K562 (cell line): ENCODE data around the gene TMEM39B. TPM values are rescaled to one million over a fixed set of nuclear protein-coding genes. Genes with fewer than 3 reads are reported as not detected.
A peak's percentile ranks its signal among the peaks of the same experiment; 100 is the strongest.

Experiments used
- CBX3 ChIP-seq, 2 experiments: IDR thresholded peaks; 1 replicate in 1 of 2; 2 replicates in 1 of 2; pipeline ENCODE4 v1.6.1; 2012; ENCODE audit warnings: inconsistent platforms in 2 of 2, low read length in 2 of 2, borderline replicate concordance in 1 of 2, control low read depth in 1 of 2
- DDX20 ChIP-seq: fragments of 450-650 bp; IDR thresholded peaks from 2 replicates; pipeline ENCODE4 v1.6.1; 2016; ENCODE audit warnings: missing genetic modification characterization, low read depth, mild to moderate bottlenecking, missing compliant biosample characterization, moderate library complexity
- DMBX1 ChIP-seq: fragments of 250-450 bp; sonication (Bioruptor Pico); IDR thresholded peaks from 2 replicates; pipeline ENCODE4 v1.8.0; 2022; ENCODE audit warnings: inconsistent platforms, mild to moderate bottlenecking, moderate library complexity, borderline replicate concordance
- EZH2 ChIP-seq: IDR thresholded peaks from 2 replicates; pipeline ENCODE4 v1.6.1; 2012; ENCODE audit warnings: low read depth, mild to moderate bottlenecking, inconsistent platforms, low read length, borderline replicate concordance
- FOXJ2 ChIP-seq: fragments of 200-800 bp; sonication (Bioruptor generic); IDR thresholded peaks from 2 replicates; pipeline ENCODE4 v1.6.1; 2016; ENCODE audit warnings: missing genetic modification characterization, missing compliant biosample characterization
- HMG20A ChIP-seq: fragments of 450-650 bp; formaldehyde crosslinking; conservative IDR thresholded peaks from 2 replicates; pipeline ENCODE4 v1.4.0; 2020; ENCODE audit warnings: mild to moderate bottlenecking, mixed read lengths
- HMG20B ChIP-seq: fragments of 250-450 bp; sonication (Bioruptor Pico); IDR thresholded peaks from 2 replicates; pipeline ENCODE4 v1.5.0; 2021; ENCODE audit warnings: mild to moderate bottlenecking
- KLF10 ChIP-seq: fragments of 250-450 bp; sonication (Bioruptor Pico); IDR thresholded peaks from 2 replicates; pipeline ENCODE4 v1.6.1; 2021; ENCODE audit warnings: matching md5 sums
- PHF20 ChIP-seq: fragments of 450-650 bp; IDR thresholded peaks from 2 replicates; pipeline ENCODE4 v1.6.1; 2018; ENCODE audit not compliant: partially characterized antibody
- SIN3A ChIP-seq, 2 experiments: fragments of 150-350 bp in 1 of 2; IDR thresholded peaks; 2 replicates each; pipeline ENCODE4 v1.6.1; 2011 to 2016; ENCODE audit warnings: borderline replicate concordance in 2 of 2, low read depth in 2 of 2, low read length in 2 of 2, mild to moderate bottlenecking in 2 of 2, moderate library complexity in 2 of 2; ENCODE audit not compliant: control insufficient read depth in 1 of 2
- SRSF1 ChIP-seq: fragments of 200-400 bp; formaldehyde crosslinking; IDR thresholded peaks from 2 replicates; pipeline ENCODE4 v1.6.1; 2017; ENCODE audit warnings: mild to moderate bottlenecking, low read depth, low read length, moderate library complexity
- polyA plus RNA-seq, 8 experiments: library from polyadenylated mRNA; depleted of rRNA in 4 of 8; stranded (reverse) in 5 of 8; unstranded in 3 of 8; fragments of >200 nt; fragmentation: Nextera tagmentation in 2 of 8; fragmentation: Illumina TruSeq in 1 of 8; extraction: Ambion mirVana in 2 of 8; extraction: Trizol in 1 of 8; gene quantifications; 2 replicates each; pipeline versions ENCODE4 v1.2.1 to v1.2.3, GENCODE V29; 2011 to 2014; ENCODE audit warnings: inconsistent platforms in 1 of 8, missing spikeins in 1 of 8
- total RNA-seq, 7 experiments: library from RNA; depleted of rRNA in 6 of 7; stranded (reverse); fragments of >200 nt in 6 of 7; fragmentation: Illumina TruSeq in 2 of 7; extraction: Trizol in 2 of 7; gene quantifications; 2 replicates each; pipeline versions ENCODE4 v1.2.1 to v1.2.3, GENCODE V29; 2011 to 2021; ENCODE audit warnings: low replicate concordance in 1 of 7
- TF ChIP-seq, protein P1 (sequence below): sonication (generic); formaldehyde crosslinking; IDR thresholded peaks from 2 replicates; pipeline ENCODE4 v1.8.1; 2023; ENCODE audit warnings: mild to moderate bottlenecking, missing genetic modification reagents
- TF ChIP-seq, protein P2 (sequence below): sonication (generic); formaldehyde crosslinking; IDR thresholded peaks from 2 replicates; pipeline ENCODE4 v1.8.1; 2022; ENCODE audit warnings: missing genetic modification reagents
- TF ChIP-seq, protein P3 (sequence below), 3 experiments: fragments of 200-800 bp in 1 of 3; sonication (Bioruptor generic) in 1 of 3; sonication (generic) in 1 of 3; formaldehyde crosslinking in 1 of 3; IDR thresholded peaks; 2 replicates each; pipeline versions ENCODE4 v1.6.1 to v1.8.0; 2016 to 2022; ENCODE audit warnings: mild to moderate bottlenecking in 2 of 3, missing compliant biosample characterization in 2 of 3, missing genetic modification characterization in 2 of 3, missing genetic modification reagents in 1 of 3
- TF ChIP-seq, protein P4 (sequence below): fragments of 450-650 bp; formaldehyde crosslinking; IDR thresholded peaks from 2 replicates; pipeline ENCODE4 v1.4.0; 2020; ENCODE audit warnings: mild to moderate bottlenecking, mixed read lengths
- TF ChIP-seq, protein P5 (sequence below): sonication (generic); formaldehyde crosslinking; IDR thresholded peaks from 2 replicates; pipeline ENCODE4 v1.8.0; 2022; ENCODE audit warnings: mild to moderate bottlenecking, missing genetic modification reagents

The TMEM39B gene
- total and polyA plus RNA-seq, 9 of the 15 experiments (the other 6 are each of a cell fraction or from before 2014, with no cell fraction given): 0.92 to 28.5 (median 9.7) TPM

DNA sequence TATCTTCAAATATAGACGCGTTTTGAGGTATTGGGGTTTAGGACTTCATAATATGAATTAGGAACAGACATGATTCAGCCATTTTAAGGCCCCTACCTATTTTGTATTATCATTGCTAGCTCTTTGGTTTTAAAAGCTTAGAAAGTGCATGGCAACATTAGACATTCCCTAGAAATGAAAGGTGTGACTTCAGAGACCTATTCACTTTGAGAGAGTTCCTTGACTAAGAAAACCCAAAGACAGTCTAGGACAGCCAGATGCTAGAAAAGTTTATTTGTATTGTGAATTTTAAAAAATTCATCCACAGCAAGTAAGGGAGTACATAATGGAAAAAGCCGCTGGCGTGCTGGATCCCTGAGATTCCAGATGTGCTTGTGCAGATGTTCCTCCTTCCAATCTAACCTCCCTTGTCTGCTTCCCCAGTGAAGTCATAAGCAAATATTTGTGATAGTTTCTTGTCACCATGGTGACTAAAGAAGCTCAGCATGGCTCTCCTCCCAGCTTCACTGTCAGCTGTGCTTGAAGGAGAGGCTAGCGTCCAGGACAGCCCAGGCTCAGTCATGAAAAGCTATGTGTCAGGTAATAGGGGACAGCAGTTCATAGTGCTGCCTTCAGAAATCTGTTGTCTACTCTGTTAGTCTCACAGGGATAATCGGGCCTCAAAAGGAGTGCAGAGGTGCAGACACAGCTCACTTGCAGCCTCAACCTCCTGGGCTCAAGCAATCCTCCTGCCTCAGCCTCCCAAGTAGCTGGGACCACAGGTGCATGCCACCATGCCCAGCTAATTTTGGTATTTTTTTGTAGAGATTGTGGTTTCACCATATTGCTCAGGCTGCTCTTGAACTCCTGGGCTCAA, 69.9 kb downstream of the TMEM39B start (continued):
- no peak for TF ChIP-seq EZH2
- TF ChIP-seq DMBX1 (CRISPR knock-in tag): no peak
- TF ChIP-seq FOXJ2 (tag): peak; percentile 95
- TF ChIP-seq, protein P1, sequence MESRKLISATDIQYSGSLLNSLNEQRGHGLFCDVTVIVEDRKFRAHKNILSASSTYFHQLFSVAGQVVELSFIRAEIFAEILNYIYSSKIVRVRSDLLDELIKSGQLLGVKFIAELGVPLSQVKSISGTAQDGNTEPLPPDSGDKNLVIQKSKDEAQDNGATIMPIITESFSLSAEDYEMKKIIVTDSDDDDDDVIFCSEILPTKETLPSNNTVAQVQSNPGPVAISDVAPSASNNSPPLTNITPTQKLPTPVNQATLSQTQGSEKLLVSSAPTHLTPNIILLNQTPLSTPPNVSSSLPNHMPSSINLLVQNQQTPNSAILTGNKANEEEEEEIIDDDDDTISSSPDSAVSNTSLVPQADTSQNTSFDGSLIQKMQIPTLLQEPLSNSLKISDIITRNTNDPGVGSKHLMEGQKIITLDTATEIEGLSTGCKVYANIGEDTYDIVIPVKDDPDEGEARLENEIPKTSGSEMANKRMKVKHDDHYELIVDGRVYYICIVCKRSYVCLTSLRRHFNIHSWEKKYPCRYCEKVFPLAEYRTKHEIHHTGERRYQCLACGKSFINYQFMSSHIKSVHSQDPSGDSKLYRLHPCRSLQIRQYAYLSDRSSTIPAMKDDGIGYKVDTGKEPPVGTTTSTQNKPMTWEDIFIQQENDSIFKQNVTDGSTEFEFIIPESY (CRISPR knock-in tag): peak; percentile 65; the same call in 1 of the 2 replicates
- TF ChIP-seq CBX3 (IDR thresholded peaks at IDR 0.05; ENCODE audit: borderline replicate concordance in 1 of 2, low read length in 2 of 2): no peak
- TF ChIP-seq, protein P2, sequence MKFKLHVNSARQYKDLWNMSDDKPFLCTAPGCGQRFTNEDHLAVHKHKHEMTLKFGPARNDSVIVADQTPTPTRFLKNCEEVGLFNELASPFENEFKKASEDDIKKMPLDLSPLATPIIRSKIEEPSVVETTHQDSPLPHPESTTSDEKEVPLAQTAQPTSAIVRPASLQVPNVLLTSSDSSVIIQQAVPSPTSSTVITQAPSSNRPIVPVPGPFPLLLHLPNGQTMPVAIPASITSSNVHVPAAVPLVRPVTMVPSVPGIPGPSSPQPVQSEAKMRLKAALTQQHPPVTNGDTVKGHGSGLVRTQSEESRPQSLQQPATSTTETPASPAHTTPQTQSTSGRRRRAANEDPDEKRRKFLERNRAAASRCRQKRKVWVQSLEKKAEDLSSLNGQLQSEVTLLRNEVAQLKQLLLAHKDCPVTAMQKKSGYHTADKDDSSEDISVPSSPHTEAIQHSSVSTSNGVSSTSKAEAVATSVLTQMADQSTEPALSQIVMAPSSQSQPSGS (CRISPR knock-in tag): no peak
- TF ChIP-seq HMG20A: no peak
- TF ChIP-seq SIN3A (IDR thresholded peaks at IDR 0.05; ENCODE audit: borderline replicate concordance in 2 of 2, control insufficient read depth in 1 of 2, low read depth in 2 of 2, low read length in 2 of 2): 0 out of 4 replicates have a peak, but pooled peaks of 1 of the 2 experiments have one; percentile 57
- no peak for TF ChIP-seq SRSF1
- TF ChIP-seq DDX20 (tag): no peak
- TF ChIP-seq, protein P3, sequence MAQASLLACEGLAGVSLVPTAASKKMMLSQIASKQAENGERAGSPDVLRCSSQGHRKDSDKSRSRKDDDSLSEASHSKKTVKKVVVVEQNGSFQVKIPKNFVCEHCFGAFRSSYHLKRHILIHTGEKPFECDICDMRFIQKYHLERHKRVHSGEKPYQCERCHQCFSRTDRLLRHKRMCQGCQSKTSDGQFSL (CRISPR knock-in tag; IDR thresholded peaks at IDR 0.05): no peak
- TF ChIP-seq, protein P3 (tag; IDR thresholded peaks at IDR 0.05): no peak
- no peak for TF ChIP-seq PHF20
- no peak for TF ChIP-seq KLF10 (CRISPR knock-in tag)
- no peak for TF ChIP-seq HMG20B (CRISPR knock-in tag)
- TF ChIP-seq, protein P4, sequence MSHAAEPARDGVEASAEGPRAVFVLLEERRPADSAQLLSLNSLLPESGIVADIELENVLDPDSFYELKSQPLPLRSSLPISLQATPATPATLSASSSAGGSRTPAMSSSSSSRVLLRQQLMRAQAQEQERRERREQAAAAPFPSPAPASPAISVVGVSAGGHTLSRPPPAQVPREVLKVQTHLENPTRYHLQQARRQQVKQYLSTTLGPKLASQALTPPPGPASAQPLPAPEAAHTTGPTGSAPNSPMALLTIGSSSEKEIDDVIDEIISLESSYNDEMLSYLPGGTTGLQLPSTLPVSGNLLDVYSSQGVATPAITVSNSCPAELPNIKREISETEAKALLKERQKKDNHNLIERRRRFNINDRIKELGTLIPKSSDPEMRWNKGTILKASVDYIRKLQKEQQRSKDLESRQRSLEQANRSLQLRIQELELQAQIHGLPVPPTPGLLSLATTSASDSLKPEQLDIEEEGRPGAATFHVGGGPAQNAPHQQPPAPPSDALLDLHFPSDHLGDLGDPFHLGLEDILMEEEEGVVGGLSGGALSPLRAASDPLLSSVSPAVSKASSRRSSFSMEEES (CRISPR knock-in tag): no peak
- TF ChIP-seq, protein P5, sequence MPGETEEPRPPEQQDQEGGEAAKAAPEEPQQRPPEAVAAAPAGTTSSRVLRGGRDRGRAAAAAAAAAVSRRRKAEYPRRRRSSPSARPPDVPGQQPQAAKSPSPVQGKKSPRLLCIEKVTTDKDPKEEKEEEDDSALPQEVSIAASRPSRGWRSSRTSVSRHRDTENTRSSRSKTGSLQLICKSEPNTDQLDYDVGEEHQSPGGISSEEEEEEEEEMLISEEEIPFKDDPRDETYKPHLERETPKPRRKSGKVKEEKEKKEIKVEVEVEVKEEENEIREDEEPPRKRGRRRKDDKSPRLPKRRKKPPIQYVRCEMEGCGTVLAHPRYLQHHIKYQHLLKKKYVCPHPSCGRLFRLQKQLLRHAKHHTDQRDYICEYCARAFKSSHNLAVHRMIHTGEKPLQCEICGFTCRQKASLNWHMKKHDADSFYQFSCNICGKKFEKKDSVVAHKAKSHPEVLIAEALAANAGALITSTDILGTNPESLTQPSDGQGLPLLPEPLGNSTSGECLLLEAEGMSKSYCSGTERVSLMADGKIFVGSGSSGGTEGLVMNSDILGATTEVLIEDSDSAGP (CRISPR knock-in tag): no peak
